SK-N-SH treated with all-trans-retinoic acid at 6 μM for 48 hours (cell line): ENCODE data around the gene ALG9.

Experiments used
- BACH2 ChIP-seq: fragments of 250-450 bp; sonication (Bioruptor Pico); IDR thresholded peaks from 2 replicates; pipeline ENCODE4 v1.9.0; 2021; ENCODE audit warnings: mild to moderate bottlenecking, borderline replicate concordance
- CREB5 ChIP-seq: fragments of 250-450 bp; sonication (Bioruptor Pico); IDR thresholded peaks from 2 replicates; pipeline ENCODE4 v1.5.1; 2020; ENCODE audit warnings: low read depth, mild to moderate bottlenecking, moderate library complexity
- ESRRG ChIP-seq: fragments of 250-450 bp; sonication (Bioruptor Pico); IDR thresholded peaks from 2 replicates; pipeline ENCODE4 v1.6.1; 2021; ENCODE audit warnings: mild to moderate bottlenecking
- OSR1 ChIP-seq: fragments of 250-450 bp; sonication (Bioruptor Pico); IDR thresholded peaks from 2 replicates; pipeline ENCODE4 v1.8.0; 2022; ENCODE audit warnings: moderate library complexity, mild to moderate bottlenecking, inconsistent platforms
- PATZ1 ChIP-seq: fragments of 250-450 bp; sonication (Bioruptor Pico); IDR thresholded peaks from 2 replicates; pipeline ENCODE4 v1.8.0; 2020; ENCODE audit warnings: mild to moderate bottlenecking, moderate library complexity, borderline replicate concordance
- POU6F1 ChIP-seq: fragments of 250-450 bp; sonication (Bioruptor Pico); IDR thresholded peaks from 2 replicates; pipeline ENCODE4 v1.8.0; 2021; ENCODE audit warnings: low read depth, mild to moderate bottlenecking, moderate library complexity, borderline replicate concordance
- RARB ChIP-seq: fragments of 250-450 bp; sonication (Bioruptor Pico); IDR thresholded peaks from 2 replicates; pipeline ENCODE4 v1.8.0; 2021; ENCODE audit warnings: mild to moderate bottlenecking, moderate library complexity
- ZC3H10 ChIP-seq: fragments of 250-450 bp; sonication (Bioruptor Pico); IDR thresholded peaks from 2 replicates; pipeline ENCODE4 v1.5.1; 2021; ENCODE audit warnings: mild to moderate bottlenecking, moderate library complexity
- ZNF70 ChIP-seq: fragments of 450-650 bp; formaldehyde crosslinking; IDR thresholded peaks from 2 replicates; pipeline ENCODE4 v1.5.0; 2020; ENCODE audit warnings: mild to moderate bottlenecking, moderate library complexity

- TF ChIP-seq RARB (CRISPR knock-in tag) (no peak), PATZ1 (CRISPR knock-in tag) (no peak), ZNF70 (CRISPR knock-in tag) (no peak), CREB5 (CRISPR knock-in tag) (no peak), BACH2 (CRISPR knock-in tag) (no peak), ZC3H10 (CRISPR knock-in tag) (no peak), ESRRG (no peak), OSR1 (CRISPR knock-in tag) (no peak), POU6F1 (CRISPR knock-in tag) (no peak)
These were observed 21.8 kb downstream of the ALG9 start for GRCh38 chr11:111849631-111850030.
